ENCODE measurements around the gene LGMN. TPM values are rescaled to one million over a fixed set of nuclear protein-coding genes. Genes with fewer than 3 reads are reported as not detected.

The LGMN gene
- total RNA-seq, 1 experiment from 2014 or later: 38.5 TPM

Other genes starting within 250 kb of the LGMN start
- gene RIN3, start 234.8 kb downstream of the LGMN start, total RNA-seq (2014; rRNA removed; shearing (Covaris generic)): 1.2 and 1.7 TPM in 2 replicates
- 21.9 and 35.4 TPM in 2 replicates for gene GOLGA5, start 45.7 kb upstream of the LGMN start, total RNA-seq (2014; rRNA removed; shearing (Covaris generic))
- gene CHGA, start 174.5 kb upstream of the LGMN start, total RNA-seq (2014; rRNA removed; shearing (Covaris generic)): not detected in 2 replicates

Data from H4 (cell line).